ENCODE results near the gene BDKRB1. TPM values are rescaled to one million over a fixed set of nuclear protein-coding genes. Genes with fewer than 3 reads are reported as not detected.

Gene BDKRB1
- total RNA-seq, 4 donors from 2014 or later, result 0.78 to 1.0 (median 0.94) TPM; not detected in 1

GRCh38 chr14:96287856-96288255 lies 31.8 kb downstream of the BDKRB1 start:
- Histone ChIP-seq H3K27ac (no peak overlapping the region), H3K9me3 (no peaks in the 10 kb centered on the region), H3K4me1 (no peaks in the 10 kb centered on the region), H3K4me3 (replicated peaks in 1 of 3) (no peak overlapping the region), H3K36me3 (peaks cover 9 to 17% of the 10 kb centered on the region in 2 donors), H3K27me3 (no peaks in the 10 kb centered on the region)
- 100% methylated on average over 1 of the region's 1 CpG for WGBS, 2 donors
- DNase-seq, result no peak
- intact Hi-C loops (cut with DNase I), result no loop called here
- no peak for TF ChIP-seq POLR2A (IDR thresholded peaks at IDR 0.05)
- TF ChIP-seq, protein P1, sequence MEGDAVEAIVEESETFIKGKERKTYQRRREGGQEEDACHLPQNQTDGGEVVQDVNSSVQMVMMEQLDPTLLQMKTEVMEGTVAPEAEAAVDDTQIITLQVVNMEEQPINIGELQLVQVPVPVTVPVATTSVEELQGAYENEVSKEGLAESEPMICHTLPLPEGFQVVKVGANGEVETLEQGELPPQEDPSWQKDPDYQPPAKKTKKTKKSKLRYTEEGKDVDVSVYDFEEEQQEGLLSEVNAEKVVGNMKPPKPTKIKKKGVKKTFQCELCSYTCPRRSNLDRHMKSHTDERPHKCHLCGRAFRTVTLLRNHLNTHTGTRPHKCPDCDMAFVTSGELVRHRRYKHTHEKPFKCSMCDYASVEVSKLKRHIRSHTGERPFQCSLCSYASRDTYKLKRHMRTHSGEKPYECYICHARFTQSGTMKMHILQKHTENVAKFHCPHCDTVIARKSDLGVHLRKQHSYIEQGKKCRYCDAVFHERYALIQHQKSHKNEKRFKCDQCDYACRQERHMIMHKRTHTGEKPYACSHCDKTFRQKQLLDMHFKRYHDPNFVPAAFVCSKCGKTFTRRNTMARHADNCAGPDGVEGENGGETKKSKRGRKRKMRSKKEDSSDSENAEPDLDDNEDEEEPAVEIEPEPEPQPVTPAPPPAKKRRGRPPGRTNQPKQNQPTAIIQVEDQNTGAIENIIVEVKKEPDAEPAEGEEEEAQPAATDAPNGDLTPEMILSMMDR (IDR thresholded peaks at IDR 0.05), result no peak

- H3K4me3 ChIP-seq (replicated peaks in 1 of 3), result no peak overlapping the region
- peaks cover 8 to 16% of the 10 kb centered on the region in 2 donors for H3K36me3 ChIP-seq
- H3K4me1 ChIP-seq, result no peaks in the 10 kb centered on the region
- H3K27me3 ChIP-seq, result no peaks in the 10 kb centered on the region
- WGBS, 2 donors, result 86 to 88% methylated on average over 7 of the region's 7 CpGs
- intact Hi-C loops (cut with DNase I), result no loop called here
- H3K9me3 ChIP-seq, result no peaks in the 10 kb centered on the region
- DNase-seq, result no peak
- TF ChIP-seq POLR2A (IDR thresholded peaks at IDR 0.05), result no peak
- TF ChIP-seq, protein P1 (IDR thresholded peaks at IDR 0.05), result no peak
- H3K27ac ChIP-seq, result no peak overlapping the region
These were observed 38.2 kb downstream of the BDKRB1 start for GRCh38 chr14:96294246-96294645.

DNA sequence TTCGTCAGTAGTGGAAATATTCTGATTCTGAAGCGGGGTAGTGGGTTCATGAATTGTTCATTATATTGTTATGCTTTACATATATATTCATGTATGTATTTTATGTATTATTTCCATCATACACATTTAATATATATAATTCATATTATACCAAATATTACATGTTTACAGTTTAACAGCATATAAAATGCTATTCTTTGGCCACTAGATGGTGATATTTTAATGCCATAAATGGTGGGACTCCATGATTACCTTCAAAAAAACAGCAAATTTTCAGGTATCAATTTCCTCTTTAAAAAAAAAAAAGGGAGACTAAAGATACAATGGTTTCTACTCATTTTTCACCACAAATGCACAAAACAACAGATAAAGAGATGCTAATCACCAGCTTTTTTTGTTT lies 41.0 kb downstream of the BDKRB1 start:
- intact Hi-C loops (cut with DNase I), result loop anchor here (5.0 kb wide), 1 partner anchor 125 kb away; no protein-coding TSS in a partner anchor
- no peak for DNase-seq
- Histone ChIP-seq H3K27me3 (no peaks in the 10 kb centered on the region), H3K36me3 (peaks cover 20 to 24% of the 10 kb centered on the region in 2 donors), H3K4me1 (no peaks in the 10 kb centered on the region), H3K27ac (no peak overlapping the region), H3K9me3 (no peaks in the 10 kb centered on the region), H3K4me3 (replicated peaks in 1 of 3) (no peak overlapping the region)
- 96 to 97% methylated on average over 2 of the region's 2 CpGs for WGBS, 2 donors
- TF ChIP-seq, protein P1 (IDR thresholded peaks at IDR 0.05), result peak in 4 of 6 experiments; percentile 12 to 51 (median 42)
- TF ChIP-seq POLR2A (IDR thresholded peaks at IDR 0.05), result no peak

DNA sequence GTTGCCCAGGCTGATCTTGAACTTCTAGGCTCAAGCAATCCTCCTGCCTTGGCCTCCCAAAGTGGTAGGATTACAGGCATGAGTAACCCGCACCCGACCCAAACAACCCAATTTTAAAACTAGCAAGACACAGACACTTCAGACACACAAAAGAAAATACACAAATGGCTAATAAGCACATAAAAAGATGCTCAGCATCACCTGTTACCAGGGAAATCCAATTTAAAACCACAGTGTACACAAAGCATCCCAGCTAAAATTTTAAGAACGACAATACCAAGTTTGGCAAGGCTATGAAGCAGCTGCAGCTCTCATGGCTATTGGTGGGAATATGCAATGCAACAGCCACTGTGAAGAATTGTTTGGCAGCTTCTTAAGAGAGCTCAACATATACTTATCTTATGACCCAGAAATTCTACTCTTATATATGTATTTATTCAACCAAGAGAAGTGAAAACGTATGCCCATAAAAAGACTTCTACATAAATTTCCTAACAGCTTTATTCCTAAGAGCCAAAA lies 42.0 kb downstream of the BDKRB1 start:
- TF ChIP-seq, protein P1 (IDR thresholded peaks at IDR 0.05), result no peak
- TF ChIP-seq POLR2A (IDR thresholded peaks at IDR 0.05), result no peak
- Histone ChIP-seq H3K4me3 (replicated peaks in 1 of 3) (no peak overlapping the region), H3K9me3 (no peaks in the 10 kb centered on the region), H3K4me1 (no peaks in the 10 kb centered on the region), H3K36me3 (peaks cover 29% of the 10 kb centered on the region in 2 donors), H3K27ac (no peak overlapping the region), H3K27me3 (no peaks in the 10 kb centered on the region)
- no peak for DNase-seq
- WGBS, 2 donors, result 93 to 94% methylated on average over 4 of the region's 4 CpGs
- intact Hi-C loops (cut with DNase I), result loop anchor here (5.0 kb wide), 1 partner anchor 124 kb away; no protein-coding TSS in a partner anchor

GRCh38 chr14:96299441-96299840 lies 43.4 kb downstream of the BDKRB1 start:
- DNase-seq, result no peak
- Histone ChIP-seq H3K36me3 (peaks cover 27 to 31% of the 10 kb centered on the region in 2 donors), H3K27ac (no peak overlapping the region), H3K9me3 (no peaks in the 10 kb centered on the region), H3K4me3 (replicated peaks in 1 of 3) (no peak overlapping the region), H3K4me1 (no peaks in the 10 kb centered on the region), H3K27me3 (no peaks in the 10 kb centered on the region)
- 55 to 78% methylated on average over 3 of the region's 3 CpGs for WGBS, 2 donors
- intact Hi-C loops (cut with DNase I), result loop anchor here (5.0 kb wide), 1 partner anchor 123 kb away; no protein-coding TSS in a partner anchor
- TF ChIP-seq, protein P1 (IDR thresholded peaks at IDR 0.05), result no peak
- no peak for TF ChIP-seq POLR2A (IDR thresholded peaks at IDR 0.05)

All from thyroid gland (tissue), 4 donors.